Measurements from ENCODE around the gene FAM117B. TPM values are rescaled to one million over a fixed set of nuclear protein-coding genes. Genes with fewer than 3 reads are reported as not detected.

FAM117B gene
- total and polyA plus RNA-seq, 8 donors = 1.9 to 49.8 (median 13.3) TPM

DNA sequence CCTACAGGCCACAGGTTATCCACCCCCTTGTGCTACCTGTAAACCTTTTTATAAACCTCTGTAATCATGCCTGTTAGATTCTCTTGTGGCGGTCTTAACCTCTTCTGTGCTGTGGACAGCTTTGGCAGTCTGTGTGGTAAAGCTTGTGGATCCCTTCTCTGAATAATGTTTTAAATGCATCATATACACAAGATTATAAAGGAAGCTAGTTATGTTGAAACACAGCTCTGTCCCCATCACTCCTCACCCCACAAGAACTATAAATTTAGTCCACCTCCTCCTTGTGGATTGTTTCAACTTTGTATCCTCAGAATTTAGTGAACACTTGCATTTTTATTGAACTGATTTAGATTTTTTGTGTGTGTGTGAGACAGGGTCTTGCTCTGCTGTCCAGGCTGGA, 129.1 kb downstream of the FAM117B start:
- Histone ChIP-seq H3K9me3 (no peaks in the 10 kb centered on the region), H3K27ac (no peak overlapping the region), H3K4me1 (peaks cover 0 to 8% (median 4%) of the 10 kb centered on the region in 4 donors), H3K27me3 (no peaks in the 10 kb centered on the region), H3K4me3 (no peak overlapping the region), H3K36me3 (peaks cover 3 to 41% (median 21%) of the 10 kb centered on the region in 4 donors)
- WGBS, 5 donors = 39 to 86% (median 63%) methylated on average over 1 of the region's 1 CpG
- no peak for DNase-seq
- TF ChIP-seq, protein P1, sequence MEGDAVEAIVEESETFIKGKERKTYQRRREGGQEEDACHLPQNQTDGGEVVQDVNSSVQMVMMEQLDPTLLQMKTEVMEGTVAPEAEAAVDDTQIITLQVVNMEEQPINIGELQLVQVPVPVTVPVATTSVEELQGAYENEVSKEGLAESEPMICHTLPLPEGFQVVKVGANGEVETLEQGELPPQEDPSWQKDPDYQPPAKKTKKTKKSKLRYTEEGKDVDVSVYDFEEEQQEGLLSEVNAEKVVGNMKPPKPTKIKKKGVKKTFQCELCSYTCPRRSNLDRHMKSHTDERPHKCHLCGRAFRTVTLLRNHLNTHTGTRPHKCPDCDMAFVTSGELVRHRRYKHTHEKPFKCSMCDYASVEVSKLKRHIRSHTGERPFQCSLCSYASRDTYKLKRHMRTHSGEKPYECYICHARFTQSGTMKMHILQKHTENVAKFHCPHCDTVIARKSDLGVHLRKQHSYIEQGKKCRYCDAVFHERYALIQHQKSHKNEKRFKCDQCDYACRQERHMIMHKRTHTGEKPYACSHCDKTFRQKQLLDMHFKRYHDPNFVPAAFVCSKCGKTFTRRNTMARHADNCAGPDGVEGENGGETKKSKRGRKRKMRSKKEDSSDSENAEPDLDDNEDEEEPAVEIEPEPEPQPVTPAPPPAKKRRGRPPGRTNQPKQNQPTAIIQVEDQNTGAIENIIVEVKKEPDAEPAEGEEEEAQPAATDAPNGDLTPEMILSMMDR (IDR thresholded peaks at IDR 0.05) = no peak
- intact Hi-C loops (cut with DNase I; ENCODE audit: low total_unique reads) = no loop called here

DNA sequence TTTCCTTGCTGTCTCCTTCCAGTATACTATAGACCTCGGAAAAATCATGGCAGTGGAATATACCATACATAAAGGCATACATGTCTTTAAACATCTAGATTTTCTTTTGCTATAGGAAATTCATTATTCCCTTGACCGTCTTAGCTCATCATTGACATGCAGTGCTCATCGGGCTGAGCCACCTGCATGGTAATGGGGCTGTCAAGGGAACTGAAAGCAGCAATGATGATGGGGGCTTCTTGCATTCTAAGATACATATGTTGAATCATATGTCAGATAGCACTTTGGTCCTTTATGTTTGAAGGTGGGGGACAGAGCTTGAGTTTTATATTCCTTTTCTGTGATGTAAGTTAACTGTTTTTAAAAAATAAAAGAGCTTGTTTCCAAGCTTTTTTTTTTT, 130.2 kb downstream of the FAM117B start:
- peaks cover 0 to 5% (median 4%) of the 10 kb centered on the region in 4 donors for H3K4me1 ChIP-seq
- H3K9me3 ChIP-seq = no peaks in the 10 kb centered on the region
- intact Hi-C loops (cut with DNase I; ENCODE audit: low total_unique reads) = no loop called here
- 91 to 98% (median 96%) methylated on average over 3 of the region's 3 CpGs for WGBS, 5 donors
- H3K27me3 ChIP-seq = no peaks in the 10 kb centered on the region
- DNase-seq = no peak
- TF ChIP-seq EP300 (IDR thresholded peaks at IDR 0.05) (no peak), POLR2AphosphoS5 (IDR thresholded peaks at IDR 0.05) (no peak), POLR2A (IDR thresholded peaks at IDR 0.05) (no peak)
- TF ChIP-seq, protein P1 (IDR thresholded peaks at IDR 0.05) = no peak
- peaks cover 3 to 33% (median 12%) of the 10 kb centered on the region in 4 donors for H3K36me3 ChIP-seq
- H3K27ac ChIP-seq = no peak overlapping the region
- no peak overlapping the region for H3K4me3 ChIP-seq

DNA sequence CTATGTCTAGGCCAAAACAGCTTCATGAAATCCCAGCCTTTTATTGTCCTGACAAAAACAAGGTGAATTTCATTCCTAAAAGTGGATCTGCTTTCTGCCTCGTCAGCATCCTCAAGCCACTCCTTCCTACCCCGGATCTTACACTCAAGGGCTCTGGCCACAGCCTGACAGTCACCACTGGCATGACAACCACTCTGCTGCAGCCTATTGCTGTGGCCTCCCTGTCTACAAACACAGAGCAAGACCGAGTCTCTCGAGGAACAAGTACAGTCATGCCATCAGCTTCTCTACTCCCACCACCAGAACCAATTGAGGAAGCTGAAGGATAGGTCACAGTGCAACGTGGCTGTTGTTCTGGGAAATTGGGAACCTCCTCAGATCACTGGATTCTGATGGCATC, 130.7 kb downstream of the FAM117B start:
- 79 to 93% (median 85%) methylated on average over 2 to 5 of the region's 5 CpGs for WGBS, 5 donors
- intact Hi-C loops (cut with DNase I; ENCODE audit: low total_unique reads) = no loop called here
- H3K27ac ChIP-seq = no peak overlapping the region
- no peaks in the 10 kb centered on the region for H3K27me3 ChIP-seq
- no peak overlapping the region for H3K4me3 ChIP-seq
- H3K9me3 ChIP-seq = no peaks in the 10 kb centered on the region
- peaks cover 3 to 34% (median 11%) of the 10 kb centered on the region in 4 donors for H3K36me3 ChIP-seq
- no peak for TF ChIP-seq EP300 (IDR thresholded peaks at IDR 0.05)
- TF ChIP-seq POLR2AphosphoS5 (IDR thresholded peaks at IDR 0.05) = no peak
- TF ChIP-seq, protein P1 (IDR thresholded peaks at IDR 0.05) = no peak
- no peak for TF ChIP-seq POLR2A (IDR thresholded peaks at IDR 0.05)
- H3K4me1 ChIP-seq = peaks cover 0 to 5% (median 4%) of the 10 kb centered on the region in 4 donors
- DNase-seq = no peak

DNA sequence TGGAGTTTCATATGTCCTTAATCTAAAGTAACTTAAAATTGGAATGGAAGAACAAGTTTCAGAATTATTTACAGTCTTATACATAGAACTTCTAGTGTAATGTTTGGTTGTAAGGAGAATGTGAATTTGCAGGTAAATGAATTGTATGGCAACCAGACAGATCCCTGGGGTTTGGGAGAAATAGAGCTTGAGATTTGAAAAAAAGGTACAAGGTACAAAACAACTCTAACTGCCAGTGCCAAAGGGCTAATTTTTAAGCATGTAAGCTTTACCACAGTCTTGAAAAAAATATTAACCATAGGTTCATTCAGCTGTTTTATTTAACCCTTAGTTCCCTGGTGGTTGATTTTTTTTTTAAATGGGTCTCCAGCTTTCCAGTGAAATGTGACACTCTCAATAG, 133.5 kb downstream of the FAM117B start:
- no peak for TF ChIP-seq EP300 (IDR thresholded peaks at IDR 0.05)
- TF ChIP-seq POLR2AphosphoS5 (IDR thresholded peaks at IDR 0.05) = no peak
- no peak for TF ChIP-seq POLR2A (IDR thresholded peaks at IDR 0.05)
- TF ChIP-seq, protein P1 (IDR thresholded peaks at IDR 0.05) = no peak
- no peaks in the 10 kb centered on the region for H3K27me3 ChIP-seq
- peaks cover 0 to 17% (median 9%) of the 10 kb centered on the region in 4 donors for H3K4me1 ChIP-seq
- H3K4me3 ChIP-seq = no peak overlapping the region
- no peak for DNase-seq
- H3K36me3 ChIP-seq = peaks cover 3 to 29% (median 13%) of the 10 kb centered on the region in 4 donors
- no peaks in the 10 kb centered on the region for H3K9me3 ChIP-seq
- intact Hi-C loops (cut with DNase I; ENCODE audit: low total_unique reads) = no loop called here
- no peak overlapping the region for H3K27ac ChIP-seq
